Measurements from ENCODE around the gene CMC2. TPM values are rescaled to one million over a fixed set of nuclear protein-coding genes. Genes with fewer than 3 reads are reported as not detected.

CMC2 gene
- total RNA-seq, 2 donors from 2014 or later = 20.5 to 61.7 TPM

DNA sequence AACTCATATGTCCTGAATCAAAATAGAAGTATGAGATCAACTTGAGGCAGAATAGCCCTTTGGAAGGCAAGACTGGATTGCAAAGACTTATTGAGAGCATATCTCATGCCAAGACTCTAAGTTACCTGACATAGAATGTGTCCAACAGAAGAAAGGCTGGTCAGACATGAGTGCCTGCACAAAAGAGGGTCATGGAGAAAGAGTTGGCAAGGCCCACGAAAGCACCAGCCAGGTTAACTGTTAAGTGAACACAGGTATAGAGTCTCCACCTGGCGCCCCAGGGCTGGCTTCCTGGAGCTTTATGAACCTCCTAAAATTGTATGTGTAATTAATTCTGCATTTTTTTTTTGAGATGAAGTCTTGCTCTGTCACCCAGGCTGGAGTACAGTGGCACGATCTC is 71.0 kb downstream of the CMC2 start:
- TF ChIP-seq, protein P1, sequence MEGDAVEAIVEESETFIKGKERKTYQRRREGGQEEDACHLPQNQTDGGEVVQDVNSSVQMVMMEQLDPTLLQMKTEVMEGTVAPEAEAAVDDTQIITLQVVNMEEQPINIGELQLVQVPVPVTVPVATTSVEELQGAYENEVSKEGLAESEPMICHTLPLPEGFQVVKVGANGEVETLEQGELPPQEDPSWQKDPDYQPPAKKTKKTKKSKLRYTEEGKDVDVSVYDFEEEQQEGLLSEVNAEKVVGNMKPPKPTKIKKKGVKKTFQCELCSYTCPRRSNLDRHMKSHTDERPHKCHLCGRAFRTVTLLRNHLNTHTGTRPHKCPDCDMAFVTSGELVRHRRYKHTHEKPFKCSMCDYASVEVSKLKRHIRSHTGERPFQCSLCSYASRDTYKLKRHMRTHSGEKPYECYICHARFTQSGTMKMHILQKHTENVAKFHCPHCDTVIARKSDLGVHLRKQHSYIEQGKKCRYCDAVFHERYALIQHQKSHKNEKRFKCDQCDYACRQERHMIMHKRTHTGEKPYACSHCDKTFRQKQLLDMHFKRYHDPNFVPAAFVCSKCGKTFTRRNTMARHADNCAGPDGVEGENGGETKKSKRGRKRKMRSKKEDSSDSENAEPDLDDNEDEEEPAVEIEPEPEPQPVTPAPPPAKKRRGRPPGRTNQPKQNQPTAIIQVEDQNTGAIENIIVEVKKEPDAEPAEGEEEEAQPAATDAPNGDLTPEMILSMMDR (IDR thresholded peaks at IDR 0.05) = no peak
- no peak overlapping the region for H3K4me3 ChIP-seq
- ATAC-seq (ENCODE audit: insufficient number of reproducible peaks, low FRiP score, low read depth) = no peak
- H3K9me3 ChIP-seq = no peaks in the 10 kb centered on the region
- H3K4me1 ChIP-seq (ENCODE audit: control insufficient read depth in 1 of 2, low read depth in 2 of 2) = peaks cover 6 to 22% of the 10 kb centered on the region in 2 donors
- no peak for DNase-seq (ENCODE audit: low spot score)
- no peaks in the 10 kb centered on the region for H3K36me3 ChIP-seq
- no peak overlapping the region for H3K27ac ChIP-seq
- H3K27me3 ChIP-seq (replicated peaks; ENCODE audit: insufficient read depth) = no peaks in the 10 kb centered on the region

DNA sequence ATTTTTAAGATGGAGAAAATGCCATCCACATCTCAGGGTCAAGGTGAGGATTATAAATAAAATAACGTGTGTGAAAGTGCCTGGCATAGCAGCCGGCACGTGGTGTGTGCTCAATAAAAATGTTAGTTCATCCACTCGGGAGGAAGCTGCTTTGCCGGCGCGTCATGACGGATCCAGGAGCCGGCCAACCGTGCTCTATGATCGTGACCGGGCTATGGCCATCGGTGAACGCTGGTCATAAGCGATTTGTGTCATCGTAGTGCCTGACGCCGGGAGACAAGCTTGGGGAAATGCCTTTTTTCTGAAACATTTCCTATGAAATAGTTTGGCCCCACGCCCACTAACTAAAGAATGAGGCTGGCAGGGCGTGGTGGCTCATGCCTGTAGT is 74.0 kb downstream of the CMC2 start:
- ATAC-seq (ENCODE audit: insufficient number of reproducible peaks, low FRiP score, low read depth) = peak; percentile 88
- Histone ChIP-seq H3K4me3 (peak overlapping the region; percentile 77), H3K4me1 (ENCODE audit: control insufficient read depth in 1 of 2, low read depth in 2 of 2) (peaks cover 6 to 15% of the 10 kb centered on the region in 2 donors), H3K9me3 (no peaks in the 10 kb centered on the region), H3K27me3 (replicated peaks; ENCODE audit: insufficient read depth) (no peaks in the 10 kb centered on the region), H3K36me3 (no peaks in the 10 kb centered on the region), H3K27ac (peak overlapping the region; percentile 67 to 84)
- DNase-seq (ENCODE audit: low spot score) = peak; percentile 44
- TF ChIP-seq, protein P1 (IDR thresholded peaks at IDR 0.05) = no peak

DNA sequence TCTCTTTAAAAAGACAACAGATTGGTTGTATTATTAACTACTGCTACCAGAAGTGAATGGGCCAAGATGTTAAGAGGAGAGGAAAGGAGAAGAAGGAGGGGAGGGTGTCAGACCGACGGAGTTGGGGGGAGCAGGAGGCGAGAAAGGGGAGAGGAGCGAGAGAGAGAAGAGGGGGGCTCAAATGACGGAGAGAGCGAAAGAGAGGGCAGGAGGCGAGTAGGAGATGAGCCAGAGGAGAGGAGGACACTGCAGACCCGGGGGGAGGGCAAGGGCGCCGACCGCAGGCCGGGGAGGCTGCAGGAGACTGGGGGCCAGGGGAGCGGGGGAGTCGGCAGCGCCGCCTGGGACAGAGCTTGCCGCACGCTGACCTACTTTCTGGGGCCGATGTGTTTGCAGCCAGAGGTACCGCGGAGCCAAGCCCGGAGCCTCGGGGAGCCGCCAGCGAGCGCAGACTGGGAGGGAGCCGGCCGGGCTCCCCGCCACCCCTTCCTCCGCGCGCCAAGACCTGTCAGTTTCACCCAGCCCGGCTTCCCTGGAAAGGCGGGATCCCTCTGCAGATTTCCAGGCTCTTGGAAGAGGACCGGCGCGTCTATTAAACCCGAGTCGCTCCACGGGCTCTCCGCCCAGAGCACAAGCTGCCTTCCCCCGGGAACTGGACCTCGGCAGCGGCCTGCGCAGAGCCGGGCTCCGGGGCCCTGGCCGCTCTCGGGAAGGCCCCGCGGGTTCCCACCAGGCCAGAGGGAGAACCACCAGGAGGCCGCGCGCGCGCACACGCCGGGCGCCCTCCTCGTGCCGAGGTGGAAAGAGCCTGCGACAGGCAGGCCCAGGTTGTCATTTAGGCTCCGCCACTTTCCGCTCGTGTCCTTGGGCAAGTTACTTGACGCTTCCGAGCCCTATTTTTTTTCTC is 74.6 kb downstream of the CMC2 start:
- Histone ChIP-seq H3K27ac (peak overlapping the region; percentile 67 to 84), H3K9me3 (no peaks in the 10 kb centered on the region), H3K4me1 (ENCODE audit: control insufficient read depth in 1 of 2, low read depth in 2 of 2) (peaks cover 0 to 8% of the 10 kb centered on the region in 2 donors), H3K4me3 (peak overlapping the region; percentile 77), H3K36me3 (no peaks in the 10 kb centered on the region), H3K27me3 (replicated peaks; ENCODE audit: insufficient read depth) (no peaks in the 10 kb centered on the region)
- ATAC-seq (ENCODE audit: insufficient number of reproducible peaks, low FRiP score, low read depth) (peak; percentile 61), DNase-seq (ENCODE audit: low spot score) (no peak)
- TF ChIP-seq, protein P1 (IDR thresholded peaks at IDR 0.05) = no peak

DNA sequence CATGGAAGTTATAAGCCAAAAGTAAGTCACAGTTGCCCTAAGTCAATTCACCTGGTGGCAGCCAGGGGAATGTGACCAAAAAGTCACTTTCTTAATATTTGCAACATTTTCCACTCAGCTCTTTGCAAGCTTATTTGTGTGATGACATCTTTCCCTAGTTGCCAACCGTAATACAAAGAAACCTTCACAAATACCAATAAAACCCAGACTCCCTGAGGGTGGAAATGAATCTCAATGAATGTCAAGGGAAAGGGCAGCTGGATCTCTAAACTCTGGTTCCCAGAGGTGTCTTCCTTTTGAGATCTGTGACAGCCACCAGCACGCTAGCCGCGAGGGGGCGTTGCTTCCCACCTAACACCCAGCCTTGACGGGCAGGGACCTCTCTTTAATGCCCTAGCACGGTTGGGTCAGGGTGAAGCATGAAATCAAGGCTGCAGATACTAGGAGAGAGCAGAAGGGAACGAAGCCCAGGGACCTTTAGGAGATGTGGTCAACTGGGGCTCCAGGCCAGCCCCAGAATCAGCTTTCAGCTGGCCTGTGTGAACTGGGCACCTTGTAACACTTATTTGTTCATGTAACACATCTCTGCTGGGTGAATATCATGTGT is 82.2 kb downstream of the CMC2 start:
- H3K4me3 ChIP-seq = no peak overlapping the region
- no peak for DNase-seq (ENCODE audit: low spot score)
- H3K4me1 ChIP-seq (ENCODE audit: control insufficient read depth in 1 of 2, low read depth in 2 of 2) = no peaks in the 10 kb centered on the region
- no peaks in the 10 kb centered on the region for H3K36me3 ChIP-seq
- no peak overlapping the region for H3K27ac ChIP-seq
- H3K9me3 ChIP-seq = no peaks in the 10 kb centered on the region
- no peak for ATAC-seq (ENCODE audit: insufficient number of reproducible peaks, low FRiP score, low read depth)
- H3K27me3 ChIP-seq (replicated peaks; ENCODE audit: insufficient read depth) = no peaks in the 10 kb centered on the region
- TF ChIP-seq, protein P1 (IDR thresholded peaks at IDR 0.05) = no peak

DNA sequence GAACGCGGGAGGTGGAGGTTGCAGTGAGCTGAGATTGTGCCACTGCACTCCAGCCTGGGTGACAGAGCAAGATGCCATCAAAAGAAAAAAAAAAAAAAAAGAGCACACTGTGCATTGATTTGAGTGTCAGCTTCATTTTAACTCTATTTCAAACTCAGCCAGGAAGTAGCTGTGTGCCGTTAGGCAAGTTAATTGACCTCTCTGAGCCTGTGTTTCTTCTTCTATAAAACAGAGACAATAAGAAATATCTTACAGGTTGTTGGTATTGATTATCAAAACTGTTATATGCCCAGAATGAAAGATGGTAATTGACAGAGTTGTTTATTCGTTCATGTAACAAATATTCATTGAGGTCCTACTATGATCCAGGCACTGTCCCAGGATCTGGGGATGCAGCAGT is 83.3 kb downstream of the CMC2 start:
- ATAC-seq (ENCODE audit: insufficient number of reproducible peaks, low FRiP score, low read depth) (no peak), DNase-seq (ENCODE audit: low spot score) (no peak)
- TF ChIP-seq, protein P1 (IDR thresholded peaks at IDR 0.05) = no peak
- no peak overlapping the region for H3K4me3 ChIP-seq
- H3K27me3 ChIP-seq (replicated peaks; ENCODE audit: insufficient read depth) = no peaks in the 10 kb centered on the region
- H3K4me1 ChIP-seq (ENCODE audit: control insufficient read depth in 1 of 2, low read depth in 2 of 2) = no peaks in the 10 kb centered on the region
- H3K36me3 ChIP-seq = no peaks in the 10 kb centered on the region
- no peak overlapping the region for H3K27ac ChIP-seq
- no peaks in the 10 kb centered on the region for H3K9me3 ChIP-seq

All from thoracic aorta (tissue), 2 donors.